ENCODE results near the gene SMAP1.
A peak's percentile ranks its signal among the peaks of the same experiment; 100 is the strongest.

The SMAP1 gene

DNA sequence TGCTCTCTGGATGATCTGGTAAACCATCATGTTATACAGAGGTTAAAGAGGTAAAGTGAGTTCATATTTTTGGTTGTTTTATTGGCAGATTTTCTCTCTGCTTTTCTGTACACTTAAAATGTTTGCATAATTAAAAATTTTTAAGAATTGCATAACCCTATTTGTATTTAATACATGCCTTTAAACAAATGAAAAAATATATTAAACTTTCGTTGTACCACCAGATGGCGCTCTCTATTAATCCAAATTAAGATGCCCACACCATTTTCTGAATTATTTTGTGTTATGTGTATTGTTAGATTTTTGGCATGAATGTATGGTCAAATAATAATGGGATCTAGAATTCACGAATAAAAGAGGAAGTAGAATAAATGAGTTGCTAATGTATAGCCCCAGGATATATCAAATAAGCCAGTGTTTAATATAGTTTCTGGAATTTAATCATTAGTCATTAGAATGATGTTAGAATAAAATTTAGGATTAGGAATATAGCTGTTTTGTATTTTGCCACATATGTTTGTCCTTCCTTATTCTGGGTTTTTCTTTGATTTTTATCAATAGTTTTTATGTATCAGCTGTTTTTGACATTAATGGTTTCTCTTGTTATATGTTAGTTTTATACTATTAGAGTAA is 38.9 kb downstream of the SMAP1 start:
- peak; percentile 19 for DNase-seq (ENCODE audit: low spot score)
- H3K27ac ChIP-seq = no peak overlapping the region
- TF ChIP-seq, protein P1, sequence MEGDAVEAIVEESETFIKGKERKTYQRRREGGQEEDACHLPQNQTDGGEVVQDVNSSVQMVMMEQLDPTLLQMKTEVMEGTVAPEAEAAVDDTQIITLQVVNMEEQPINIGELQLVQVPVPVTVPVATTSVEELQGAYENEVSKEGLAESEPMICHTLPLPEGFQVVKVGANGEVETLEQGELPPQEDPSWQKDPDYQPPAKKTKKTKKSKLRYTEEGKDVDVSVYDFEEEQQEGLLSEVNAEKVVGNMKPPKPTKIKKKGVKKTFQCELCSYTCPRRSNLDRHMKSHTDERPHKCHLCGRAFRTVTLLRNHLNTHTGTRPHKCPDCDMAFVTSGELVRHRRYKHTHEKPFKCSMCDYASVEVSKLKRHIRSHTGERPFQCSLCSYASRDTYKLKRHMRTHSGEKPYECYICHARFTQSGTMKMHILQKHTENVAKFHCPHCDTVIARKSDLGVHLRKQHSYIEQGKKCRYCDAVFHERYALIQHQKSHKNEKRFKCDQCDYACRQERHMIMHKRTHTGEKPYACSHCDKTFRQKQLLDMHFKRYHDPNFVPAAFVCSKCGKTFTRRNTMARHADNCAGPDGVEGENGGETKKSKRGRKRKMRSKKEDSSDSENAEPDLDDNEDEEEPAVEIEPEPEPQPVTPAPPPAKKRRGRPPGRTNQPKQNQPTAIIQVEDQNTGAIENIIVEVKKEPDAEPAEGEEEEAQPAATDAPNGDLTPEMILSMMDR (conservative IDR thresholded peaks at IDR 0.05; ENCODE audit: low read depth) = peak; percentile 66
- ChIA-PET POLR2A (ENCODE audit: low non-redundant PET) (no interaction called here), CTCF (interaction anchor here (0.7 to 3.4 kb wide), 4 partner anchors 14 to 252 kb away, joined by 3 to 23 read pairs (median 9); no protein-coding TSS in a partner anchor)

DNA sequence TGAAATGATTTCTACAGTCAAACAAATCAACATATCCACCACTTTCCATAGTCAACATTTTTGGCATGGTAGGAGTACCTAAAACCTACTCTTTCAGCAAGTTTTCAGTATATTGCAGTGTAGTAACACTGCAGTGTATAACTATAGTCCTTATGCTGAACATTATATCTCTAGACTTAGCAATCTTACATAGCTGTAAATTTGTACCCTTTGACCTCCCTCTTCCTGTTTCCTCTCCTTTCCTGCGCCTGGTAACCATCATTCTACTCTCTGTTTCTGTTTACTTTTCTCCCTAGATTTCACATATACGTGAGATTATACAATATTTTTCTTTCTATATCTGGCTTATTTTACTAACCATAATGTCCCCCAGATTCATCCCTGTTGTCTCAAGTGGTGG is 40.2 kb downstream of the SMAP1 start:
- no peak overlapping the region for H3K27ac ChIP-seq
- no peak for DNase-seq (ENCODE audit: low spot score)
- ChIA-PET CTCF (interaction anchor here (0.7 to 3.4 kb wide), 3 partner anchors 176 to 248 kb away, joined by 3 to 23 read pairs (median 15); no protein-coding TSS in a partner anchor), POLR2A (ENCODE audit: low non-redundant PET) (no interaction called here)
- TF ChIP-seq, protein P1 (conservative IDR thresholded peaks at IDR 0.05; ENCODE audit: low read depth) = no peak

DNA sequence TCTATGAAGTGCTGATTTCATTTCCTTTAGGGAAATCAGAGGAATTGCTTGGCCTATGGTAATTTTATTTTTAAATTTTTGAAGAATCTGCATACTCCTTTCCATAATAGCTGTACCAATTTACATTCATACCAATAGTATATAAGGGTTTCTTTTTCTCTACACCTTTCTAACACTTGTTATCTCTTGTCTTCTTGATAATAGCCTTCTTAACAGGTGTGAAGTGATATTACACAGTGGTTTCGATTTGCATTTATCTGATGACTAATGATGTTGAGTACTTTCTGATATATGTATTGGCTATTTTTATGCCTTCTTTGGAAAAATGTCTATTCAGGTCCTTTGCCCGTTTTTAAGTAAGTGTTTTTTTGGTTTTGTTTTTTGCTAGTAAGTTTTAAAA is 40.8 kb downstream of the SMAP1 start:
- ChIA-PET CTCF (interaction anchor here (0.7 to 3.4 kb wide), 3 partner anchors 176 to 311 kb away, joined by 3 to 23 read pairs (median 15); no protein-coding TSS in a partner anchor), POLR2A (ENCODE audit: low non-redundant PET) (no interaction called here)
- DNase-seq (ENCODE audit: low spot score) = no peak
- TF ChIP-seq, protein P1 (conservative IDR thresholded peaks at IDR 0.05; ENCODE audit: low read depth) = no peak
- no peak overlapping the region for H3K27ac ChIP-seq

GRCh38 chr6:70709826-70710225 is 42.1 kb downstream of the SMAP1 start:
- ChIA-PET POLR2A (ENCODE audit: low non-redundant PET) (no interaction called here), CTCF (interaction anchor here (0.7 to 3.4 kb wide), 2 partner anchors 62 to 174 kb away, joined by 3 to 23 read pairs; no protein-coding TSS in a partner anchor)
- DNase-seq (ENCODE audit: low spot score) = peak; percentile 49
- TF ChIP-seq, protein P1 (conservative IDR thresholded peaks at IDR 0.05; ENCODE audit: low read depth) = no peak
- H3K27ac ChIP-seq = no peak overlapping the region

- H3K27ac ChIP-seq = no peak overlapping the region
- TF ChIP-seq, protein P1 (conservative IDR thresholded peaks at IDR 0.05; ENCODE audit: low read depth) = no peak
- no peak for DNase-seq (ENCODE audit: low spot score)
- ChIA-PET CTCF (no interaction called here), POLR2A (ENCODE audit: low non-redundant PET) (no interaction called here)
These were observed 47.1 kb downstream of the SMAP1 start for GRCh38 chr6:70714716-70715257.

DNA sequence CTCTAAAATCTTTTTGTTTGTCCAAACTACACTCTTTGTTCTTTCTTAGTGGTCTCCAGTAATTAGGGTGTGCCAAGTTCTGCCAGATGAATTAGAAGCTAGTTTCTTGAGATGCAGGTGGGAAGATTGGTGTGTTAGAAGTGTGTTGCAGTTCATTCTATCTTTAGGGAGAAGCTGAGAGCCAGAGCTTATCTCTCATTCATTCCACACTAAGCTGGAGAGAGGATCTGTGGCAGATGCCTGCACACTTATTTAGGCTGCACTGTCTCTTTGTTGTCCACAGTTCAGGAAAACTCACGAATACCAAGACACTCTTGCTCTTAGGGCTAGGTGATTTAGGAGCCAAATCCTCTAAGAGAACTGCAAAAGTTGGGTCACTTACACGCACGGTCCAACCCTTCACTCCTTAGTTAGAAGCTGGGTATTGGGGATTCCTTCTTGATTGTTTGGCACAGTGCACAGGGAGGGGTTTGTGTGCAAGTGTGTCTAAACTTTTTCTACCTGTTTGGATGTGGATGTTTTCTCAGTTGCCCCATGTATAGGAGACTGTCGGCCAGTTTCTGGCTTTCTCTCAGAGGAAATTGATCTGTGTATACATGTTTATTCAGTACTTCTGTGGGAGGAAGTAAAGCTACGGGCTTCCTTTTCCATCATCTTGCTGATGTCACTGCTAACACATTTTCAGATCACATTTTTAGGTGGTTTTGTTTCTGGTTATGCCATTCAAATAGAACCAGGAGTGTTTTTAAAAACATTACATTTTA is 49.5 kb downstream of the SMAP1 start:
- POLR2A ChIA-PET (ENCODE audit: low non-redundant PET) = no interaction called here
- TF ChIP-seq, protein P1 (conservative IDR thresholded peaks at IDR 0.05; ENCODE audit: low read depth) = no peak
- CTCF ChIA-PET = interaction anchor here (0.6 kb wide), 2 partner anchors 311 to 835 kb away, joined by 3 read pairs; no protein-coding TSS in a partner anchor
- H3K27ac ChIP-seq = no peak overlapping the region
- no peak for DNase-seq (ENCODE audit: low spot score)
